H1 (cell line): Measurements from ENCODE around the gene RPIA. TPM values are rescaled to one million over a fixed set of nuclear protein-coding genes. Genes with fewer than 3 reads are reported as not detected.

ENCODE experiments used
- CTCF ChIA-PET: fragments of 300-600 bp; sonication (Branson Sonifier 250); formaldehyde crosslinking; loops from one replicate; lab custom pipeline; 2021; ENCODE audit not compliant: partially characterized antibody; lab: Charles Lee
- POLR2A ChIA-PET: fragments of 300-600 bp; sonication (Branson Sonifier 250); formaldehyde crosslinking; loops from one replicate; lab custom pipeline; 2021; ENCODE audit warnings: inconsistent platforms; ENCODE audit not compliant: partially characterized antibody; lab: Charles Lee
- DNase-seq, 2 experiments: peaks; one replicate each; pipeline versions ENCODE4 v3.0.0 to v3.0.0-alpha.2; 2010 to 2022; ENCODE audit warnings: low spot score in 2 of 2, low read depth in 1 of 2, mixed read lengths in 1 of 2
- FAIRE-seq: peaks from 2 replicates; lab custom pipeline; 2011; peaks lifted over from hg19 to GRCh38; lab: Jason Lieb, UNC
- H2AFZ ChIP-seq: 2 replicates; pipeline ENCODE4 v1.8.1; 2012; ENCODE audit warnings: low read length, inconsistent platforms
- H2AK5ac ChIP-seq: 2 replicates; pipeline ENCODE4 v1.6.1; 2013; ENCODE audit warnings: low read depth, low read length
- H2BK120ac ChIP-seq: replicated peaks from 2 replicates; pipeline ENCODE3; 2013; ENCODE audit warnings: low read depth, low read length, inconsistent platforms
- H2BK12ac ChIP-seq: 2 replicates; pipeline ENCODE4 v1.6.1; 2013; ENCODE audit warnings: low read depth, low read length
- H2BK15ac ChIP-seq: 2 replicates; pipeline ENCODE4 v1.6.1; 2013; ENCODE audit warnings: low read length
- H2BK20ac ChIP-seq: 2 replicates; pipeline ENCODE4 v1.6.1; 2013; ENCODE audit warnings: low read length
- H2BK5ac ChIP-seq: 2 replicates; pipeline ENCODE4 v1.6.1; 2013; ENCODE audit warnings: low read depth, low read length
- H3K14ac ChIP-seq: 2 replicates; pipeline ENCODE4 v1.6.1; 2013; ENCODE audit warnings: inconsistent platforms; ENCODE audit not compliant: insufficient read length
- H3K18ac ChIP-seq: 2 replicates; pipeline ENCODE4 v1.6.1; 2013; ENCODE audit warnings: low read length; ENCODE audit errors: extremely low read depth
- H3K23ac ChIP-seq: 2 replicates; pipeline ENCODE4 v1.6.1; 2013; ENCODE audit warnings: inconsistent platforms; ENCODE audit not compliant: insufficient read length
- H3K23me2 ChIP-seq: 2 replicates; pipeline ENCODE4 v1.6.1; 2013; ENCODE audit warnings: low read depth, low read length
- H3K27ac ChIP-seq: 2 replicates; pipeline ENCODE4 v1.6.1; 2011; ENCODE audit warnings: low read depth, low read length, inconsistent platforms
- H3K27me3 ChIP-seq, 4 experiments: replicated peaks in 1 of 4; 1 replicate in 1 of 4; 2 replicates in 3 of 4; pipeline versions ENCODE4 v1.6.1 to v1.8.1; 2011 to 2013; ENCODE audit warnings: low read length in 3 of 4, mild to moderate bottlenecking in 3 of 4, inconsistent platforms in 2 of 4, mixed read lengths in 2 of 4, moderate library complexity in 1 of 4; ENCODE audit not compliant: control insufficient read depth in 3 of 4, insufficient read depth in 3 of 4; ENCODE audit errors: extremely low read depth in 1 of 4
- H3K36me3 ChIP-seq, 4 experiments: 2 replicates each; pipeline versions ENCODE4 v1.6.1 to v1.8.1; 2011 to 2013; ENCODE audit warnings: mild to moderate bottlenecking in 4 of 4, low read length in 3 of 4, moderate library complexity in 2 of 4, control low read depth in 1 of 4, inconsistent platforms in 1 of 4; ENCODE audit not compliant: insufficient read depth in 4 of 4, control insufficient read depth in 2 of 4
- H3K4ac ChIP-seq: replicated peaks from 2 replicates; pipeline ENCODE3; 2013; ENCODE audit warnings: low read length, low read depth, mixed read lengths, inconsistent platforms; ENCODE audit not compliant: insufficient read length
- H3K4me1 ChIP-seq, 4 experiments: replicated peaks in 1 of 4; 1 replicate in 1 of 4; 2 replicates in 3 of 4; pipeline versions ENCODE4 v1.6.1 to v1.8.1; 2011 to 2013; ENCODE audit warnings: low read length in 3 of 4, inconsistent platforms in 2 of 4, mixed read lengths in 1 of 4; ENCODE audit not compliant: insufficient read depth in 4 of 4, control insufficient read depth in 3 of 4
- H3K4me2 ChIP-seq, 2 experiments: 2 replicates each; pipeline versions ENCODE4 v1.6.1 to v1.8.1; 2011 to 2013; ENCODE audit warnings: low read depth in 2 of 2, low read length in 2 of 2, control low read depth in 1 of 2, inconsistent platforms in 1 of 2, mild to moderate bottlenecking in 1 of 2; ENCODE audit not compliant: insufficient read depth in 1 of 2
- H3K4me3 ChIP-seq, 4 experiments: fragments of 200-600, 300-600 bp in 1 of 4; sonication (generic), shearing (Covaris generic), sonication (Bioruptor Twin) in 1 of 4; 2 replicates each; pipeline versions ENCODE4 v1.5.1 to v1.8.1; 2011 to 2016; ENCODE audit warnings: low read length in 4 of 4, low read depth in 3 of 4, control low read depth in 2 of 4, inconsistent platforms in 2 of 4, mild to moderate bottlenecking in 2 of 4, mixed read lengths in 1 of 4, moderate library complexity in 1 of 4; ENCODE audit not compliant: insufficient read depth in 2 of 4; ENCODE audit errors: extremely low read depth in 1 of 4
- H3K56ac ChIP-seq: replicated peaks from 2 replicates; pipeline ENCODE3; 2013; ENCODE audit warnings: low read depth, mild to moderate bottlenecking, mixed read lengths, low read length, inconsistent platforms; ENCODE audit not compliant: insufficient read length
- H3K79me1 ChIP-seq: 2 replicates; pipeline ENCODE4 v1.6.1; 2013; ENCODE audit warnings: low read depth, low read length, control low read depth
- H3K79me2 ChIP-seq, 2 experiments: 2 replicates each; pipeline versions ENCODE4 v1.6.1 to v1.8.1; 2012 to 2013; ENCODE audit warnings: low read length in 2 of 2, mild to moderate bottlenecking in 2 of 2, inconsistent platforms in 1 of 2; ENCODE audit not compliant: insufficient read depth in 2 of 2, control insufficient read depth in 1 of 2
- H3K9ac ChIP-seq, 4 experiments: replicated peaks in 1 of 4; 1 replicate in 1 of 4; 2 replicates in 3 of 4; pipeline versions ENCODE4 v1.6.1 to v1.8.1; 2011 to 2013; ENCODE audit warnings: low read depth in 3 of 4, low read length in 3 of 4, control low read depth in 2 of 4, mild to moderate bottlenecking in 2 of 4, moderate library complexity in 2 of 4, inconsistent platforms in 1 of 4; ENCODE audit errors: extremely low read depth in 1 of 4
- H3K9me3 ChIP-seq, 2 experiments: 2 replicates each; pipeline versions ENCODE4 v1.6.1 to v1.8.1; 2012 to 2013; ENCODE audit warnings: mild to moderate bottlenecking in 2 of 2, moderate library complexity in 2 of 2, control low read depth in 1 of 2, inconsistent platforms in 1 of 2, low read depth in 1 of 2, low read length in 1 of 2, mixed read lengths in 1 of 2; ENCODE audit not compliant: insufficient read depth in 2 of 2
- H4K20me1 ChIP-seq, 2 experiments: replicated peaks in 1 of 2; 2 replicates each; pipeline versions ENCODE3 to v1.8.1; 2011 to 2013; ENCODE audit warnings: inconsistent platforms in 2 of 2, low read length in 2 of 2, mild to moderate bottlenecking in 1 of 2; ENCODE audit not compliant: insufficient read depth in 2 of 2, control insufficient read depth in 1 of 2
- H4K5ac ChIP-seq: 2 replicates; pipeline ENCODE4 v1.6.1; 2013; ENCODE audit warnings: low read length, low read depth, mixed read lengths, inconsistent platforms; ENCODE audit not compliant: insufficient read length
- H4K8ac ChIP-seq: 2 replicates; pipeline ENCODE4 v1.8.0; 2013; ENCODE audit warnings: mild to moderate bottlenecking, moderate library complexity, low read length, inconsistent platforms; ENCODE audit not compliant: insufficient read depth; ENCODE audit errors: extremely low read depth
- H4K91ac ChIP-seq: replicated peaks from 2 replicates; pipeline ENCODE3; 2013; ENCODE audit warnings: low read length, mixed read lengths, inconsistent platforms; ENCODE audit not compliant: insufficient read length
- CTCF ChIP-seq, 3 experiments: IDR thresholded peaks; 1 replicate in 2 of 3; 2 replicates in 1 of 3; pipeline versions ENCODE4 v1.5.1 to v1.6.1; 2011; ENCODE audit warnings: low read length in 3 of 3, mild to moderate bottlenecking in 3 of 3, inconsistent platforms in 2 of 3, low read depth in 1 of 3, moderate library complexity in 1 of 3; ENCODE audit not compliant: insufficient read depth in 1 of 3; ENCODE audit errors: control extremely low read depth in 1 of 3
- JUND ChIP-seq: IDR thresholded peaks from 2 replicates; pipeline ENCODE4 v1.6.1; 2011; ENCODE audit warnings: mild to moderate bottlenecking, improper control_type of control experiment, low read length
- RAD21 ChIP-seq, 2 experiments: IDR thresholded peaks in 1 of 2; conservative IDR thresholded peaks in 1 of 2; 2 replicates each; pipeline ENCODE4 v1.6.1; 2011; ENCODE audit warnings: low read depth in 2 of 2, low read length in 2 of 2, improper control_type of control experiment in 1 of 2, inconsistent platforms in 1 of 2, mild to moderate bottlenecking in 1 of 2, moderate library complexity in 1 of 2
- WGBS, 2 experiments: shearing (Covaris generic) in 1 of 2; methylation state at CpG; one replicate each; pipeline versions ENCODE4 v1.1.6 to v1.1.7; 2013 to 2015; ENCODE audit warnings: low lambda C conversion rate in 2 of 2, mixed read lengths in 2 of 2, inconsistent platforms in 1 of 2, low coverage in 1 of 2, missing lambda C conversion rate in 1 of 2; ENCODE audit not compliant: insufficient replicate concordance in 2 of 2, insufficient coverage in 1 of 2, insufficient read length in 1 of 2; ENCODE audit errors: extremely low coverage in 1 of 2, missing lambda C conversion rate in 1 of 2; 5-methylcytosine and 5-hydroxymethylcytosine counted together
- polyA plus RNA-seq, 7 experiments: library from polyadenylated mRNA; depleted of rRNA in 3 of 7; stranded (reverse) in 5 of 7; unstranded in 2 of 7; fragments of >200 nt in 5 of 7; fragments of 200-250 nt in 2 of 7; gene quantifications; 1 replicate in 5 of 7; 2 replicates in 1 of 7; 4 replicates in 1 of 7; pipeline versions ENCODE4 v1.2.1 to v1.2.3, GENCODE V29; 2011 to 2013; ENCODE audit warnings: missing spikeins in 2 of 7, mixed read lengths in 2 of 7
- total RNA-seq: library from RNA; stranded (reverse); fragmentation: NEBNext Ultra II Directional; extraction: Animal tissue kit (Norgen Biotek cat#: 25700); gene quantifications from 2 replicates; pipeline ENCODE4 v1.2.1, GENCODE V29; 2021

The RPIA gene
- total and polyA plus RNA-seq, 2 of the 8 experiments (the other 6 are each of a cell fraction or from before 2014, with no cell fraction given), result 13.1 to 24.0 TPM

DNA sequence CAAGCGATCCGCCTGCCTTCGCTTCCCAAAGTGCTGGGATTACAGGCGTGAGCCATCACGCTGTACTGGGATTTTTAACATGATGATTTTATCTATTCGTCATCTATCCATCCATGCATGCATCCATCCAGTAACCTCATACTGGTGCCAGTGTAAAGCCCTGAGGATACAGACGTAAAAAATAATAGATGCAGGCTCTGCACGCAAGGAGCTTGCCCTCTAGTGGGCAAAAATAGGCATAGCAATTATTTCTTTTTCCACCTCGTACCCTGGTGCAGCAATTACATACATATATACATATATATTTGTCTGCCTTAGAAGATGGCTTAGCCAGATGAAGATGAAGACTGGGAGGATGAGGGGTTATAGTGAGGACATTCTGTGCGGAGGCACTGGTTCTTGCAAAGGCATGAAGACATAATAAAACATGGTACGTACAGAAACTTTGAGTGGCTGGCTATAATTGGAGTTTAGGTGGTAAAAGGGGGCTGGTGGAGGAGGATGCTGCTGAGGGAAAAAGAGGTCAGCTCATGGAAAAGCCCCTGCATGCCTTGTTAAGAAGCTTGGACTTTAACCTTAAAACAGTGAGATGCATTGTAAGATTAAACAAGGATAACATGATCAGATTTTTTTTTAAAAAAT is 19.6 kb upstream of the RPIA start:
- H3K18ac ChIP-seq, result no peak overlapping the region
- H2BK20ac ChIP-seq, result no peak overlapping the region
- no peak overlapping the region for H3K14ac ChIP-seq
- H2BK15ac ChIP-seq, result no peak overlapping the region
- POLR2A ChIA-PET, result no interaction called here
- no peak overlapping the region for H2BK120ac ChIP-seq
- H4K20me1 ChIP-seq, result no peaks in the 10 kb centered on the region
- H3K56ac ChIP-seq, result no peak overlapping the region
- H3K36me3 ChIP-seq, result no peaks in the 10 kb centered on the region
- no peak overlapping the region for H3K23ac ChIP-seq
- FAIRE-seq (peak; percentile 32), DNase-seq (peak in 1 of 2 experiments; percentile 45)
- H4K8ac ChIP-seq, result no peak overlapping the region
- CTCF ChIA-PET, result interaction anchor here (0.7 to 13.6 kb wide), 38 partner anchors 9 to 541 kb away, joined by 3 to 306 read pairs (median 4); partner anchors contain the start of genes EIF2AK3 and RPIA
- no peaks in the 10 kb centered on the region for H3K79me1 ChIP-seq
- 46% methylated on average over 11 of the region's 11 CpGs; no CpG with 5 or more reads in 1 of the 2 experiments for WGBS, 2 experiments
- no peaks in the 10 kb centered on the region for H3K27me3 ChIP-seq
- H2AFZ ChIP-seq, result no peak overlapping the region
- no peak overlapping the region for H4K91ac ChIP-seq
- no peaks in the 10 kb centered on the region for H3K9me3 ChIP-seq
- H3K4me1 ChIP-seq, result no peaks in the 10 kb centered on the region
- H3K79me2 ChIP-seq, result no peaks in the 10 kb centered on the region
- H3K4me2 ChIP-seq, result no peak overlapping the region
- H3K4me3 ChIP-seq, result no peak overlapping the region
- no peak overlapping the region for H2AK5ac ChIP-seq
- H2BK12ac ChIP-seq, result no peak overlapping the region
- H3K27ac ChIP-seq, result no peak overlapping the region
- H3K4ac ChIP-seq, result no peak overlapping the region
- H3K23me2 ChIP-seq, result no peaks in the 10 kb centered on the region
- H3K9ac ChIP-seq, result no peak overlapping the region
- no peak overlapping the region for H2BK5ac ChIP-seq
- H4K5ac ChIP-seq, result no peak overlapping the region
- peak in 2 of 3 experiments; percentile 72 to 81; a peak in 3 of 4 replicates for TF ChIP-seq CTCF (IDR thresholded peaks at IDR 0.05; ENCODE audit: control extremely low read depth in 1 of 3, insufficient read depth in 1 of 3, low read depth in 1 of 3, low read length in 3 of 3)
- peak; percentile 78 to 83 for TF ChIP-seq RAD21 (IDR thresholded peaks at IDR 0.05 in 1 of 2, conservative IDR thresholded peaks at IDR 0.05 in 1 of 2; ENCODE audit: low read depth in 2 of 2, low read length in 2 of 2)
- TF ChIP-seq JUND, result no peak
